ENCODE results near the gene IRS2. TPM values are rescaled to one million over a fixed set of nuclear protein-coding genes. Genes with fewer than 3 reads are reported as not detected.
"Not testable (repeated sequence)": the region's sequence is repeated elsewhere in the genome, so short reads cannot be mapped to it uniquely, and the experiment has no call there.

The IRS2 gene
- total and polyA plus RNA-seq, 2 donors (not counting 3 experiments of a cell fraction or from before 2014, with no cell fraction given): 1.6 to 4.4 TPM

DNA sequence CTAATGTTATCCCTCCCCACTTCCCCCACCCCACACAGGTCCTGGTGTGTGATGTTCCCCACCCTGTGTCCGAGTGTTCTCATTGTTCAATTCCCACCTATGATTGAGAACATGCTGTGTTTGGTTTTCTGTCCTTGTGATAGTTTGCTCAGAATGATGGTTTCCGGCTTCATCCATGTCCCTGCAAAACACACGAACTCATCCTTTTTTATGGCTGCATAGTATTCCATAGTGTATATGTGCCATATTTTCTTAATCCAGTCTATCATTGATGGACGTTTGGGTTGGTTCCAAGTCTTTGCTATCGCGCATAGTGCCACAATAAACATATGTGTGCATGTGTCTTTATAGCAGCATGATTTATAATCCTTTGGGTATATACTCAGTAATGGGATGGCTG lies 36.8 kb upstream of the IRS2 start:
- H3K79me2 ChIP-seq (ENCODE audit: control insufficient read depth, insufficient read depth, low read length); POLR2A ChIA-PET; intact Hi-C loops (cut with micrococcal nuclease); H3K4me1 ChIP-seq (ENCODE audit: control insufficient read depth, extremely low read depth, insufficient read depth, low read length); H3K27me3 ChIP-seq (ENCODE audit: control insufficient read depth in 2 of 2, insufficient read depth in 2 of 2, low read length in 2 of 2); CTCF ChIA-PET; BruUV-seq (replicated peaks); H3K9ac ChIP-seq (replicated peaks; ENCODE audit: extremely low read depth, insufficient read depth, low read length); H3K9me1 ChIP-seq (replicated peaks; ENCODE audit: control insufficient read depth, extremely low read depth, insufficient read depth, low read length); H3K27ac ChIP-seq (ENCODE audit: insufficient read depth, low read depth, low read length); H4K20me1 ChIP-seq (replicated peaks; ENCODE audit: control insufficient read depth, extremely low read depth, insufficient read depth, low read length); FAIRE-seq; H3K4me2 ChIP-seq (ENCODE audit: insufficient read depth, low read length); H2AFZ ChIP-seq (ENCODE audit: low read depth, low read length); DNase-seq (ENCODE audit: low read depth, low spot score); dilution Hi-C loops (cut with MboI; ENCODE audit: extremely low pct_ligation_motif_present, low sequenced_read_pairs); H3K36me3 ChIP-seq (ENCODE audit: control insufficient read depth in 2 of 2, extremely low read depth in 1 of 2, insufficient read depth in 2 of 2, low read length in 2 of 2); H3K9me3 ChIP-seq (replicated peaks; ENCODE audit: control insufficient read depth, insufficient read depth, low read length); H3K4me3 ChIP-seq (replicated peaks in 1 of 3; ENCODE audit: insufficient read depth in 1 of 3, low read depth in 1 of 3, low read length in 3 of 3): not testable (repeated sequence)

DNA sequence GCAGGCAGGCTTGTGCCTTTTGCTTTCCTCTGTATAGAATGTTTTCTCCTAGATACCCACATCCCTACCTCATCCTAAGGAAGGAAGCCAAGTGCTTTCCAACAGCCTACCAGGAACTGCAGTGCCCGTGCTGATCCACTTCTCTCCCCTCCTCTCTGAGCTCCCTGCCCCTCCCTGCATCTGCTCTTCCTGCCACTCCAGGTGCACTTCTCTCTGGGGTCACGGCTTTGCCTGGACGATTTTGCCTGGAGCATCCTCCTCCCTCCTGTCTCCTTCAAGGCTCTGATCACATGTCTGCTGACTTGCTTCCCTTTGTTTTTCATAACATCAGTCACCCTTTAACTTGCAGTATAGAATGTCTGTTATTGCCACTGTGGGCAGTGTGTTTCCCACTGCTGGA lies 34.7 kb upstream of the IRS2 start:
- Histone ChIP-seq H4K20me1 (replicated peaks; ENCODE audit: control insufficient read depth, extremely low read depth, insufficient read depth, low read length) (no peaks in the 10 kb centered on the region), H3K27me3 (ENCODE audit: control insufficient read depth in 2 of 2, insufficient read depth in 2 of 2, low read length in 2 of 2) (no peaks in the 10 kb centered on the region), H3K9me3 (replicated peaks; ENCODE audit: control insufficient read depth, insufficient read depth, low read length) (no peaks in the 10 kb centered on the region), H3K36me3 (ENCODE audit: control insufficient read depth in 2 of 2, extremely low read depth in 1 of 2, insufficient read depth in 2 of 2, low read length in 2 of 2) (no peaks in the 10 kb centered on the region), H3K27ac (ENCODE audit: insufficient read depth, low read depth, low read length) (no peak overlapping the region), H2AFZ (ENCODE audit: low read depth, low read length) (no peak overlapping the region), H3K4me1 (ENCODE audit: control insufficient read depth, extremely low read depth, insufficient read depth, low read length) (no peaks in the 10 kb centered on the region), H3K9ac (replicated peaks; ENCODE audit: extremely low read depth, insufficient read depth, low read length) (no peak overlapping the region), H3K4me2 (ENCODE audit: insufficient read depth, low read length) (no peak overlapping the region), H3K79me2 (ENCODE audit: control insufficient read depth, insufficient read depth, low read length) (no peaks in the 10 kb centered on the region), H3K4me3 (replicated peaks in 1 of 3; ENCODE audit: insufficient read depth in 1 of 3, low read depth in 1 of 3, low read length in 3 of 3) (no peak overlapping the region), H3K9me1 (replicated peaks; ENCODE audit: control insufficient read depth, extremely low read depth, insufficient read depth, low read length) (no peaks in the 10 kb centered on the region)
- intact Hi-C loops (cut with micrococcal nuclease) (no loop called here), dilution Hi-C loops (cut with MboI; ENCODE audit: extremely low pct_ligation_motif_present, low sequenced_read_pairs) (no loop called here)
- TF ChIP-seq, protein P1, sequence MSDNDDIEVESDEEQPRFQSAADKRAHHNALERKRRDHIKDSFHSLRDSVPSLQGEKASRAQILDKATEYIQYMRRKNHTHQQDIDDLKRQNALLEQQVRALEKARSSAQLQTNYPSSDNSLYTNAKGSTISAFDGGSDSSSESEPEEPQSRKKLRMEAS (IDR thresholded peaks at IDR 0.05; ENCODE audit: insufficient read depth, insufficient read length): no peak
- no peak for TF ChIP-seq MYC (IDR thresholded peaks at IDR 0.05; ENCODE audit: low read depth, low read length)
- no peak for TF ChIP-seq GATA2 (IDR thresholded peaks at IDR 0.05; ENCODE audit: insufficient read depth, insufficient read length, low read depth, low read length)
- TF ChIP-seq EZH2 (IDR thresholded peaks at IDR 0.05; ENCODE audit: borderline replicate concordance, low read depth, low read length, severe bottlenecking): no peak
- no peak for TF ChIP-seq FOS (IDR thresholded peaks at IDR 0.05; ENCODE audit: borderline replicate concordance, insufficient read depth, low read length)
- TF ChIP-seq, protein P2, sequence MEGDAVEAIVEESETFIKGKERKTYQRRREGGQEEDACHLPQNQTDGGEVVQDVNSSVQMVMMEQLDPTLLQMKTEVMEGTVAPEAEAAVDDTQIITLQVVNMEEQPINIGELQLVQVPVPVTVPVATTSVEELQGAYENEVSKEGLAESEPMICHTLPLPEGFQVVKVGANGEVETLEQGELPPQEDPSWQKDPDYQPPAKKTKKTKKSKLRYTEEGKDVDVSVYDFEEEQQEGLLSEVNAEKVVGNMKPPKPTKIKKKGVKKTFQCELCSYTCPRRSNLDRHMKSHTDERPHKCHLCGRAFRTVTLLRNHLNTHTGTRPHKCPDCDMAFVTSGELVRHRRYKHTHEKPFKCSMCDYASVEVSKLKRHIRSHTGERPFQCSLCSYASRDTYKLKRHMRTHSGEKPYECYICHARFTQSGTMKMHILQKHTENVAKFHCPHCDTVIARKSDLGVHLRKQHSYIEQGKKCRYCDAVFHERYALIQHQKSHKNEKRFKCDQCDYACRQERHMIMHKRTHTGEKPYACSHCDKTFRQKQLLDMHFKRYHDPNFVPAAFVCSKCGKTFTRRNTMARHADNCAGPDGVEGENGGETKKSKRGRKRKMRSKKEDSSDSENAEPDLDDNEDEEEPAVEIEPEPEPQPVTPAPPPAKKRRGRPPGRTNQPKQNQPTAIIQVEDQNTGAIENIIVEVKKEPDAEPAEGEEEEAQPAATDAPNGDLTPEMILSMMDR (IDR thresholded peaks at IDR 0.05; ENCODE audit: extremely low read depth in 1 of 2, insufficient read depth in 1 of 2, low read depth in 1 of 2, low read length in 2 of 2): no peak
- no peak for TF ChIP-seq JUN (IDR thresholded peaks at IDR 0.05; ENCODE audit: borderline replicate concordance, insufficient read depth, insufficient read length, low read depth)
- ChIA-PET POLR2A (no interaction called here), CTCF (interaction anchor here (0.6 kb wide), 1 partner anchor 30 kb away, joined by 3 read pairs; no protein-coding TSS in a partner anchor)
- DNase-seq (ENCODE audit: low read depth, low spot score) (no peak), FAIRE-seq (no peak)
- BruUV-seq (replicated peaks): no TSS peak
